ENCODE data around the gene KRT2. TPM values are rescaled to one million over a fixed set of nuclear protein-coding genes. Genes with fewer than 3 reads are reported as not detected.

Gene KRT2
- total and polyA plus RNA-seq, 4 donors: not detected

GRCh38 chr12:52699373-52699772 is 47.4 kb upstream of the KRT2 start:
- no peaks in the 10 kb centered on the region for H3K36me3 ChIP-seq (ENCODE audit: control insufficient read depth in 4 of 4, insufficient read depth in 3 of 4, low read depth in 1 of 4, low read length in 3 of 4)
- TF ChIP-seq SP1 (IDR thresholded peaks at IDR 0.05) (no peak), JUND (IDR thresholded peaks at IDR 0.05) (no peak), TAF1 (conservative IDR thresholded peaks at IDR 0.05) (no peak), HNF4A (conservative IDR thresholded peaks at IDR 0.05) (no peak), EGR1 (IDR thresholded peaks at IDR 0.05; ENCODE audit: low read depth in 2 of 2) (no peak), CTCF (IDR thresholded peaks at IDR 0.05; ENCODE audit: low read depth, low read length, missing input control) (no peak), ZBTB33 (IDR thresholded peaks at IDR 0.05) (no peak), MAX (IDR thresholded peaks at IDR 0.05) (no peak), ATF3 (IDR thresholded peaks at IDR 0.05) (no peak), RAD21 (IDR thresholded peaks at IDR 0.05) (no peak), RXRA (IDR thresholded peaks at IDR 0.05) (no peak), FOXA2 (IDR thresholded peaks at IDR 0.05) (no peak), FOXA1 (IDR thresholded peaks at IDR 0.05) (no peak), REST (IDR thresholded peaks at IDR 0.05) (no peak), NR2F2 (IDR thresholded peaks at IDR 0.05) (no peak), HNF4G (IDR thresholded peaks at IDR 0.05) (no peak), YY1 (IDR thresholded peaks at IDR 0.05) (no peak), GABPA (IDR thresholded peaks at IDR 0.05 in 1 of 2, conservative IDR thresholded peaks at IDR 0.05 in 1 of 2) (no peak)
- WGBS: 87% methylated on average over 2 of the region's 2 CpGs
- no peak overlapping the region for H3K9ac ChIP-seq (ENCODE audit: low read depth in 1 of 2, low read length in 2 of 2)
- no peaks in the 10 kb centered on the region for H3K9me3 ChIP-seq (ENCODE audit: control insufficient read depth in 4 of 4, low read length in 3 of 4)
- H3K4me3 ChIP-seq (ENCODE audit: low read depth in 1 of 3, low read length in 3 of 3): no peak overlapping the region
- no peaks in the 10 kb centered on the region for H3K27me3 ChIP-seq (ENCODE audit: control insufficient read depth in 4 of 4, insufficient read depth in 4 of 4, low read length in 3 of 4)
- no peak for DNase-seq (ENCODE audit: low spot score)
- no peaks in the 10 kb centered on the region for H3K4me1 ChIP-seq (ENCODE audit: control insufficient read depth in 4 of 4, insufficient read depth in 4 of 4, low read length in 3 of 4)
- no peak overlapping the region for H3K27ac ChIP-seq (ENCODE audit: low read depth in 1 of 2, low read length in 2 of 2)

All from liver (tissue), 9 donors.